NCI-H1105 (cell line): ENCODE data around the gene KL.

Experiments
- DNase-seq: peaks from one replicate; lab custom pipeline; 2025; lab: John Stamatoyannopoulos, UW

Gene KL

DNA sequence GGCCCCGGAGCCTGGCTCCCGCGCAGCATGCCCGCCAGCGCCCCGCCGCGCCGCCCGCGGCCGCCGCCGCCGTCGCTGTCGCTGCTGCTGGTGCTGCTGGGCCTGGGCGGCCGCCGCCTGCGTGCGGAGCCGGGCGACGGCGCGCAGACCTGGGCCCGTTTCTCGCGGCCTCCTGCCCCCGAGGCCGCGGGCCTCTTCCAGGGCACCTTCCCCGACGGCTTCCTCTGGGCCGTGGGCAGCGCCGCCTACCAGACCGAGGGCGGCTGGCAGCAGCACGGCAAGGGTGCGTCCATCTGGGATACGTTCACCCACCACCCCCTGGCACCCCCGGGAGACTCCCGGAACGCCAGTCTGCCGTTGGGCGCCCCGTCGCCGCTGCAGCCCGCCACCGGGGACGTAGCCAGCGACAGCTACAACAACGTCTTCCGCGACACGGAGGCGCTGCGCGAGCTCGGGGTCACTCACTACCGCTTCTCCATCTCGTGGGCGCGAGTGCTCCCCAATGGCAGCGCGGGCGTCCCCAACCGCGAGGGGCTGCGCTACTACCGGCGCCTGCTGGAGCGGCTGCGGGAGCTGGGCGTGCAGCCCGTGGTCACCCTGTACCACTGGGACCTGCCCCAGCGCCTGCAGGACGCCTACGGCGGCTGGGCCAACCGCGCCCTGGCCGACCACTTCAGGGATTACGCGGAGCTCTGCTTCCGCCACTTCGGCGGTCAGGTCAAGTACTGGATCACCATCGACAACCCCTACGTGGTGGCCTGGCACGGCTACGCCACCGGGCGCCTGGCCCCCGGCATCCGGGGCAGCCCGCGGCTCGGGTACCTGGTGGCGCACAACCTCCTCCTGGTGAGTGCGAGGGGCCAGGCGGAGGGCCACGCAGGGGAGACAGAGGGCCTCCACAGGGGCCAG lies at the start of gene KL:
Gene KL (plus strand): TSS at position 10 of the 909 bp plus-strand sequence. CDS start 18 bp downstream, at position 28.
- no peak for DNase-seq

DNA sequence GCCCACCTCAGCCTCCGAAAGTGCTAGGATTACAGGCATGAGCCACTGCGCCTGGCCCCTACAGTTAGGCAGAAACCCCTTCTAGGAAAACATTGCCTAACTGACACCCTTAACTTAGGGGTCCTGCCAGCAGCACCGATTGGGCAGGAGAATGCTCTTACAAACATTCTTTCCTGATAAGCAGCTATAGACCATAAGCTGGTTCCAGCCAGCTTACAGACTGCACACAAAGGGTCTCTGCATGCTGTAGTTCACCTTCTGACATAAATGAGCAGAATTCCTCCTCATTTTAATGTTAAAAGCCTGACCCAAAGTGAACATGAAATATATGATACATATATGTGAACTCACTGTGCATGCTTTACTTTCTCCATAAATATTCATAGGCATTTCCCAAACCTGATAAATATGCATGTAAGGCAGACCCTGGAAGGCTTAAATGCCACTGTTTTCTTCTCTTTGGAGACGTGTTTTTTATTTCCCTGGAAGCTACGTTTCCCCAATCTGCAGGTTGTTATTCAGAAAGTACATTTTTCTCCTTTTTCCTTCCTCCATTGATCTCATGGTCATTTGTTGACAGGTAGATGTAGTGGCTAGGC lies 48.5 kb upstream of the KL start:
- no peak for DNase-seq

GRCh38 chr13:32968316-32968715 lies 47.9 kb upstream of the KL start:
- DNase-seq: no peak

DNA sequence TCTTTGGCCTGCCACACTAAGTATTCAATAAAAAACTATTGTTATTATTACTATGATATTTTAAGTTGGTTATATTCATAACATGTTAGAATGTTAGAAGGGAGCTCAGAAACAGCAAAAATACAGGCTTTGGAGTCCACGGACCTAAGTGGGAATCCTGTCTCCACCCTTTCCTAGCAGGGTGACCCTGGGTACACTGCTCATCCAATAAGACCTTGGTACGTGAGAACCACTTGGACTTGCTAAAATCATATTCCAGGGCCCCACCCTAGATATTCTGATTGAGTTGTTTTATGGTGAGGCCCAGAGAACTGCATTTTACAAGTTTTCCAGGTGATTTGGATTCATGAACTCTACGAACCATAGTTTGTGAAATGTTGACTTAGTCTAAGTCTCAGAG lies 47.4 kb upstream of the KL start:
- DNase-seq: no peak

- no peak for DNase-seq
These were observed 46.7 kb upstream of the KL start for GRCh38 chr13:32969516-32969941.

DNA sequence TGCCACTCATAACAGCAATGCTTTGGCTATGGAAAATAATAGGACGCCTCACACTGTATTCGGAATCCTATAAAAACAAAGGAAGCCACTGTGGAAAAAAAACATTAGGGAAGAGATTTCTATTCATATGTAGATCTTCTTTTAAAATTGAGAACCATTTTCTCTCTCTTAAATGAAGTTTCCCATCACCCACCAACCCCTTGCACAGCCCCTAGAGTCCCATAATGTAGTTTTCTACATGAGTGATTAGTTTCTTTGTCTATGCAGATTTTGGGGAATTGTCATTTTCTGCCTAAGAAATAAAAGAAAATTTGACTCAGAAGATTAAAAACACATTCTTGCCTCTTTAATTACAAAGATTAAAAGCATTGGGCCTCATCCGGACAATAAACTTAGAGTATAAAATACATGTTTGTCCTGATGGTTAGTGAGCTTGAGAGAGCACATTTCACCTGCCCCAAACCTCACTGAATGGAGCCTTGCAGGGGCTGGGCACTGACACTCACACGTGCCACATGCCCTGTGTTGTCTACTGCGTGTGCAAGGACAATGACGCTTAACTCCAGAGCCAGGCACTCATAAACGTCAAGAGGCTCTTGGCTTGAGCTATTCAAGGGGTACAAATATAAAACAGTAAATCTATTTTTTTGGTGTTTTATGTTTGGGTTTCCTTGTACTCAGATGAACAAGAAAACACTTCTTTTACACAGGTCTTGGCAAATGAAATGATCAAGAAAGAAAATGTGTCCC lies 40.0 kb upstream of the KL start:
- no peak for DNase-seq

DNA sequence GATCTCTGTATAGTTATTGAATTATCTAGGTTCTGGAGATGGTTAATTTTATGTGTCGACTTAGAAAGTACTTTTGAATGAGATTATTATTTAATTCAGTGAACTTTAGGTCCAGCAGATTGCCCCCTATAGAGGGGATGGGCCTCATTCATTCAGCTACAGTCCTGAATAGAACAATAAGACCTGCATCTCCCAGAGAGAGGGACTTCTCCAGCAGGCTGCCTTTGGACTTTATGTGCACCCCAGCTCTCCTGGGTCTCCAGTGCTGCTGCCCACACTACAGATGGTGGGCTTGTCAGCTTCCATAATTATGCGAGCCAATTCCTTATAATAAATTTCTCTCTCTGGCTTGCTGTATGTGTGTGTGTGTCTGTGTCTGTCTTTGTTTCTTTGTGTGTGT lies 39.3 kb upstream of the KL start:
- DNase-seq: no peak

DNA sequence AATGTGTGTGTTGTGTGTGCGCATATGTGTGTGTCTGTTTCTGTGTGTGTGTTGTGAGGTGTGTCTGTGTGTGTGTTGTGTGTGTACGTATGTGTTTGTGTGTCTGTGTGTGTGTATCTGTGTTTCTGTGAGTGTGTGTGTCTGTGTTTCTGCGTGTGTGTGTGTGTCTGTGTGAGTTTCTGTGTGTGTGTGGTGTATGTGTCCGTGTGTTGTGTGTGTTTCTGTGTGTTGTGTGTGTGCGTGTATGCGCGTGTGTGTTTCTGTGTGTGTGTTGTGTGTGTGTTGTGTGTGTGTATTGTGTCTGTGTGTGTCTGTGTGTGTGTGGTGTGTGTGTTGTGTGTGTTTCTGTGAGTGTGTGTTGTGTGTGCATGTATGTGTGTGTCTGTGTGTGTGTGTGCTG lies 38.9 kb upstream of the KL start:
- DNase-seq: no peak

- DNase-seq: no peak
These were observed 37.9 kb upstream of the KL start for GRCh38 chr13:32978278-32978677.

DNA sequence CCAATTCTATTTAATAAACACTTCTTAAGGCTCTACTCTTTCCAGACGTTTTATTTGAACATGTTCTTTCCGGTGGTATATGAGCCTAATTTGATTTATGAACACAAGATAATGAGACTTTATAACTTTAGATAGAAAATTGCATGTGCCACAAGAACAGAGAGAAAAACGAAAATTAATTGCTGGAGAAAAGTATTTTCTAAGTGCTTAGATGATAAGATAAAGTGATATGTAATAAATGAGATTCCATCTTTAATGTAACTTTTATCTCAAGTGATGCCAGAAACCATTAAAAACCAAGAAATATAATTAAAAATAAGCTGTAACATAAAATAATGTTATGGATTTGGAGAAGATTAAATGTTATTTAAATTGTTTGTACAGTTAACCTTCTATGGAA lies 33.2 kb upstream of the KL start:
- no peak for DNase-seq

DNA sequence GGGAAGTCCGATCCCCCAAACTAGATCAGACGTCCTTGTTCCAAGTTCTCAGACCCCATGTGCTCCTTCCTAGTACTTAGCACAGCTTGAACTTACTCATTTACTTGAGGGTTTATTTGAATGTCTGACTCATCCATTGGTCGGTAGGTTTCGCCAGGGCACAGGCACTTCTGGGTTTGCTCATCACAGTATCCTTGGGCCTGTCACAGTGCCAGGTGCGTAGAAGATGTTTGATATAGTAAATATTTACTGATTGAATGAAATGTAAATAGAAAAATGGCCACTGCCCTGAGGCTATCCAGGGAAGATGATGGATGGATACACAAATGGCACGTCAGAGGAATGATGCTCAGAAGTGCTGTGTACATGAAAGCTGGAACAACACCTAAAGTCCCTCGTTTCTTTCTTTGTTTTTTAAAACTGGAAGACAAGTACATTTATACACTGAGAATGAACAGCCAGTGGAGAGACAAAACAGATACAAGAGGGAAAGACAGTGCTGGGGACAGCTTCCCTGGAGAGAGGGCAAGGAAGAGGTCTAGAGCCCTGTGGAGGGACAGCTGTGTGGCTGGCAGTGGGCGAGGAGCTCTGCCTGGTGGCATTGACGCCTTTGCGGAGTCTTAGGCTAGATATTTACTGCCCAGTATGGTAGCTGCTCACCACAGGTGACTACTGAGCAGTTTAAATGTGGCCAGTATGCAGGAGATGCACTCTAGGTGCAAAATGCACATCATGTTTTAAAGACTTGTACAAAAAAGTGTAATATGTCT lies 31.2 kb upstream of the KL start:
- DNase-seq: no peak

DNA sequence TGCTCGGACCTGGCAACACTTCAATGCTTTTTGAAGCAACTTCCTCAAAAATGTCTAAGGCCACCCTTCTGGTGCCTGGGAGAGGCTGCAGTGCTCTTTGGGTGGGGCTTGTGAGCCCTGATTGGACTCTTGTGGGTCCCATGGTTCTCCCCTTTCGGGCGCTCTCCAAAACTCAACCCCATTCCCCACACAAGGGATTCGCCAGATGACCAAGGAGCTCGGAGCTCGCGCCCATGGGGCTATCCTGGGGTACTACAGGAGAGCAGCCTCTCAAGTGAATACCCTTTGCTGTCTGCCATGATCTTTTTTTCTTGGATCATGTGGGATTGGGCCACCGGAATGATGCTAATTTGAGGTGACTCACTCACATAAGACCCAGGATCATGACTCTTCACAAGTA lies 29.7 kb upstream of the KL start:
- no peak for DNase-seq

GRCh38 chr13:32987462-32987861 lies 28.8 kb upstream of the KL start:
- DNase-seq: no peak

GRCh38 chr13:32988608-32989289 lies 27.5 kb upstream of the KL start:
- DNase-seq: no peak

DNA sequence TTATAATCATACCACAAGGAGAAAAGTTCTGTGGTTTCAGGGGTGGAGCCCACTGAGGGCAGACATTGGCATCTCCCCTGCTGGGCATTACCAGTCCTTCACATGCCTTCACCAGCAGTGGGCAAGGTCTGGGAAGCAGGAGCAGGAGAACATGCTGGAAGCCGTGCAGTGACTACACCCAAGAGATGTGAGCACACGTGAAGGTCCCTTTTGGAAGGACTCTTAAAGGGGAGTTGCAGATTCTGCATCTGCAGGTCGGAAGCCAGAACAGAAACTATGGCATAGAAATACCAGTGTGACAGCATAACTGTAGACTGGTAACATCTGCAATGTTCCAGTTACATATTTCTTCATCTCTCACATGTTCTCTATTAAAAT lies 26.9 kb upstream of the KL start:
- DNase-seq: no peak

DNA sequence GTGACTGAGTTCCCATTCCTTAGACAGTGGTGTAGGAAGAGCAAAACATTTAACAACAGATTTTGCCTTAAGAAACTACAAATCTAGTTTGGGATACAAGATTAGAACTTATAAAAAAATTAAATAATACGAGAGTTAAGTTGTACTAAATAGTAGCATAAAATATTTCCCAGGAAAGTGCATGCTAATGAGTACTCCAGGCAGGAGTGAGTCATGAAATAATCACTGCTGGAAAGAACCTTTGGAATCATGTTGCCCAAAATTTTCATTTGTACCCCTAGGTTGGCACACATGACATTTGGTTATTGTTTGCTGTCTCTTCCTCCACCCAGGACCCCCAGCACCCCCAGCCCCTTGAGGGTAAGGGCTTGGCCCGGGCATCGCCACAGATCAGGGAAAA lies 26.3 kb upstream of the KL start:
- DNase-seq: no peak

- DNase-seq: no peak
These were observed 23.1 kb upstream of the KL start for GRCh38 chr13:32993145-32993544.

- DNase-seq: no peak
These were observed 18.8 kb upstream of the KL start for GRCh38 chr13:32997399-32997798.

DNA sequence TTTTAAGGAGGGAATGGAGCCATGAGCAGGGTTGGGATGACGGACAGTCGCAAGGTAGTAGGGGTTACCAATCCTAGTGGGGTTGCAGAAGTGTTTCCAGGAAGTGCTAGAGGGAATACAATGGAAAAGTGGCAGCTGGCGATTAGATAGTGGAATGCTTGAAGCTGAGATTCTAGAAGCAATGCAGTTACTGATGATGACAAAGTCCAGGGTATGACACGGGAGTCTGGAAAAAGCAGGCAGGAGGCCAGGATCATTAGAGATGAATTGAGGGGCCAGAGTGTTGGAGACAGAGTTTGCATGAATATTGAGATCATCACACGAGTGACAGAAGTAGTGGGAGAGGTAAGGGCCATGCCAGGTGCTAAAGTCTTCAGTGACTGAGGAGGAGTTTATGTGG lies 17.3 kb upstream of the KL start:
- no peak for DNase-seq

- DNase-seq: no peak
These were observed 15.9 kb upstream of the KL start for GRCh38 chr13:33000365-33000764.

DNA sequence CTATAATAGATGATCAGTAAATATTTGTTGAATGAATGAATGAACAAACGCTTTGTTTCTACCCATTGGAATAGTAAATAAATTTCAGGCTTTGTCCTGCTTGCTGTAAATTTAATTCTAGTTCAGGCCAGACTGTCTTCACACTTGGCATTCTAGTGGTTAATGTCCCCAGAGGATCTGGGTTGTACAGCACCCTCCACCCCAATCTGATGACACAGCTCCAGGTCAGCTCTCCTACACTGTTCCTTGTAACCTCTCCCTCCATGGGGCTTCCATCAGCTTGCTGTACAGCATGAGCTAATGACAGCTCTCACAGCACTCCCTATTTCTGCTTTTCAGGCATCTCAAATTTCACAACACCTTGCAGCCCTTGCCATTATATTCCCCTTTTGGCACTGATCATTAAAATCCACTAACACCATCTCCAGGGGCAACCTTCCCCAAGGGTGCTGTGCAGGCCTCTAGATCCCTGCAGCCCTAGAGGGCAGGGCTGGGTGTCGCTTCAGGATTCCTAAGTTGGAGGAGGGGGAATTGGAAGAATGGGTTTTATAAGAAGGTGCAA lies 12.7 kb upstream of the KL start:
- peak; percentile 48 for DNase-seq
